Neural cell (in vitro differentiated cells): ENCODE data around the gene CTNNBL1.

Source experiments
- CTCF ChIP-seq: fragments of 450-650 bp; IDR thresholded peaks from 2 replicates; pipeline ENCODE4 v1.5.1; 2014; ENCODE audit warnings: antibody characterized with exemption, mild to moderate bottlenecking, moderate library complexity; ENCODE audit not compliant: poor library complexity, severe bottlenecking
- POLR2AphosphoS5 ChIP-seq: IDR thresholded peaks from 2 replicates; pipeline ENCODE4 v1.6.1; 2012

GRCh38 chr20:37711001-37711400 is 17.2 kb downstream of the CTNNBL1 start:
- TF ChIP-seq POLR2AphosphoS5 (no peak), CTCF (no peak)
